HG02884 (cell line): ENCODE results near the gene KCNIP2.

Source experiments
- ATAC-seq: cut with Tn5 transposase; IDR thresholded peaks from one replicate; pipeline ENCODE4 v1.9.1; 2021; ENCODE audit warnings: mild to moderate bottlenecking, moderate library complexity; ENCODE audit not compliant: unreplicated experiment

The KCNIP2 gene

DNA sequence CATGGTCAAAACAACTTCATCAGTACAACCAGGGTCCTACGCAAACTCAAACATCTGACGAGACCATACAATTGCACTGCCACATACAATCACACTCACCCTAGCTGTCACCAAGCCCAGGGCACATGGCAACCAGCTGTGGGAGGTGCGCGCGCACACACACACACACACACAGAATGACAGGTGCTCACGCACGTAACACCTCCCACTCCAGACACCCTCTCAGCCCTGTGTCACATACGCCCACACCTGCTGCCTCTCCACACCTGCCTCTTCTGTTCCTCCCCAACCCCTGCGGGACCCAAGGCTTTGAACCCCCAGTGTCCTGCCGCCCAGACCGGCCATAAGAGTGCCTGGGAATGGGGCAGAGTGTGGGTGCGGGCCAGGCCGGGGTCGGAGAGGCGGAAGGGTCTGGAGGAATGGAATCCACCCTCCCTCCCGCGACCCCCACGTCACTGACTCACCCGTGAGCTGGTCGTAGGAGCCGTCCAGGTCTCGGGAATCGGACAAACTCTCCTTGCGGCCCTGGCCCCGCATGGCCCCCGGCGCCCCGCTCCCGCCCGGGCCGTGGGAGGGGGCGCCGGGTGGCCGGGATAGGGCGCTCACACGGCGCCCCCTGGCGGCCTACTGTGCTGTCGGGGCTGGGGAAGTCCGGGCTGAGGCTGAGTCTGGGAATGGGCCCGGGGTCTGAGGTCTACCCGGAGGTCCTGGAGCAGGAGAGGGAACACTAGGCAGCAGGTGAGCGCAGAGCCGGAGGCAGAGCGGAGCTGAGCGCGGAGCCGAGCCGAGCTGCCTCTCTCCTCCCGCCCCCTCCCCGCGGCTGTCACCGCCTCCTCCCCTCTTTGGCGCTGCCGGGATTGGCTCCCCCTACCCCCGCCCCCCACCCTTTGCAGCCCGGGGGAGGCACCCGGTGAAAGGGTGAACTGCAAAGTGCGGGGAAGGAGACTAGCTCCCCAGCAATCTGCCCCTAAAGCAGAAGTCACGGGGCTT lies at the start of gene KCNIP2:
TSS of gene KCNIP2 (minus strand) at position 769 of the 990 bp plus-strand sequence. CDS start at position 537, 232 bp downstream.
- ATAC-seq = no peak

DNA sequence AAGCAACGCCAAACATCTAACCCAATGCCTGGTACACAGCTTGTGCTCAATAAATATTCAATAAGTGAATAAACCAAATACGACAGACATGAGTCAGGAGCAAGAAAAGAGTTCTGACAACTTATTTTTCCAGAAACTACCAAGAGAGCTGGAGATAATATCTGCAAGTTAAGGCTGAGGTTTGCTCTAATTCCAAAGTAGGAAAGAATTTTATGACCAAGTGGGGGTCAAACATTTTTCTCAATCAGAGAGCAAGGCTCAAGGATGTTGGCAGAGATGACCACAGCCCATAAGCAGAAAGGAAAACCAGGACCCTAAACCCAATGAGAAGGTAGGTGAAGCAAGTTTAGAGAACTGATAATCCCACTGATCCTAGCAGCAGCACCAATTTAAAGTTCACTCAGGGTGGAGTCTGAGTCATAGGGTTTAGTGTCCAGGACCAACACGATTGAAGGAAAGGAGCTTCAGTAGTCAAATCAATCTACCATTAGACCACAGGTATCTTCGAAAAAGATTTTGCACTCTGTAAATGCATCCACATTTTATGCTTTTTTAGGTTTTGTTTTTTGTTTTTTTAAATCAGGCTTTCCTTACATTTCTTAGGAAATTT lies 49.3 kb upstream of the KCNIP2 start:
- ATAC-seq = no peak

DNA sequence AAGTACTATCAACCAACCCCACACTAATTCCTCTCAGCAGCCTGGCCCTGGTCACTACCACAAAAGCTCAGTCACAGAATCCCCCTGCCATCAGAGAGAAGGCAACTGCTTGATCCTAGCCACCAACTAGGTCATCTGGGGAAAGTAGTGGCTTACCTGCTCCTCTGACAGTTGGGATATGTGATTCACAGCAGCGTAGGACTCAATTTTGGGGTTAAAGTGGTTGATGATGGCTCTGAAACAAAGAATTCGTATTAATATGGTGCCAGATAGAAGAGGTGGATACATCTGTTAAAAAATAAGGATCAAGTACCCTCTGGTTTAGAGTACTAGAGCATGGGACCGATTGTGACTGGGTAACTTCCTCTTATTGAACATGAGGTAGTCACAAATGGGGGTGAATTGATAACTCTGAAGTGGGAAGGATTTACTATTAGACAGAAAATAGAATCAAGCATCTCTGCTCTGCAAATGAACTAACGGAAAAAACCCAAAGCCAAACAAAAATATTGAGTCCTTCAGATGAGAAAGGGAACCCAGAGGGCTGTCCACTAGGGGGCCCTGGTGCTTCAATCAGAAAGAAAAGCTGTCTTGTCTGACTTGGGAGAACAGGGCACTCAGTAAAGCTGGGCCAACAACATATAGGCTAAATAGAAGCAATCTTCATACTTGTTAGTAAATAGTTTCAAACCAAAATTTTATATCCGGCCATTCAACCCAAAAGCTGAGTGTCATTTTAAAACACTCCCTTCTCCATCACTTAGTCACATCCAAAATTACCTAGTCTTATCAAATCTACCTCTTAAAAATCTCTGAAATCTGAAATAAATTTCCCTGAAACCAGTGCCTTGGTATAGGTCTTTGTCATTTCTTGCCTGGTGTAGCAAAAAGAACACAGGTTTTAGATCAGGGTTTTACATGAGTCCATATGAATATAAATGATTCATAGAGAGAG lies 45.9 kb upstream of the KCNIP2 start:
- ATAC-seq = no peak

DNA sequence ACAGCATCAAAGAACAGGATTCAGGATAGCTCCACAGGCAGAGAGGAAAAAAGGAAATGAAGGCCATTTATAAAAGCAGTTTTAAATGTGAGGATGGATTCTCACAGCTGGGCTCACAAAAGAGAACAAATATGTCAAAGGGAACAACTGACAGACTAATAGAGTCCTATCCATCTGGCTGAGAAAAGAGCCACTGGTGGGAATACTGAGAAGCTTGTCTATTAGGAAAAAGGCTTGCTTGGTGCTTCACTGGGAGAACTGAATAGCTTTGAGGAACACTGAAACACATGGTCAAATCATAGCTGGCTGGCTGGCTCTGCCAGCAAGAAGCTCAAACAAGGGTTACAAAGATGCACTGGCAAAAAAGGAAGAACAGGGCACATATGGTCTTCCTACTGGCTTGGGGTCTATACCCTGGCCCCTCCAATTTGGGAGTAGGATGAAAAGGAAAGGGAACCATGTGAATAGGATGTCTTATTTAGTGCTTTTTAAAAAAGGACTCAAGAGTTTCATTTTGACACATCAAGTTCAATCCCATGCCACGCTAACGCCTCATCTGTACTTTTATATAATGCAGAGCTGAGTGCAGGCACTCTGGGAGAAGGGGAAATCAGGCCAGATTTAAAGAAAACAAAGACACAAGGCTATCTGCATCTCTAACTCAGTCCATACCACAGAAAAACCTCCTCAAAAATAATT lies 44.8 kb upstream of the KCNIP2 start:
- ATAC-seq = no peak

DNA sequence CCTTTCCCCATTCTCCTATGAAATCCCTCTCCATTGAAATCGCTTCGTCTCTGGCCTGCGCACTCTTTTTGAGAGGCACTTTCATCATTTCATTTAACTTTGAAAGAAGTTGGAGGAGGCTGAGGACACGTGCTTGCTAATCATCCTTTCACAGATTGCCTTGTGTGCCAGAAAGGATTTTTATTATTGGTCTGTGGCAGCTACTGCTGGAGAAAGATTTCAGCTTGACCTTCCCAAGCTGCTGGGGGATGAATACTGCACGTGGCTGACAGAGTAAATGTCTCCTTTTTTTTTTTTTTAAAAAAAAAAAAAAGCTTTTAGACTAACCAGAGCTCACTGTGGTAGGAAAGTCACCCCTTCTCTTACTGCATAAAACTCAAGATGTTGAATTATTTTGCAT lies 44.2 kb upstream of the KCNIP2 start:
- no peak for ATAC-seq

DNA sequence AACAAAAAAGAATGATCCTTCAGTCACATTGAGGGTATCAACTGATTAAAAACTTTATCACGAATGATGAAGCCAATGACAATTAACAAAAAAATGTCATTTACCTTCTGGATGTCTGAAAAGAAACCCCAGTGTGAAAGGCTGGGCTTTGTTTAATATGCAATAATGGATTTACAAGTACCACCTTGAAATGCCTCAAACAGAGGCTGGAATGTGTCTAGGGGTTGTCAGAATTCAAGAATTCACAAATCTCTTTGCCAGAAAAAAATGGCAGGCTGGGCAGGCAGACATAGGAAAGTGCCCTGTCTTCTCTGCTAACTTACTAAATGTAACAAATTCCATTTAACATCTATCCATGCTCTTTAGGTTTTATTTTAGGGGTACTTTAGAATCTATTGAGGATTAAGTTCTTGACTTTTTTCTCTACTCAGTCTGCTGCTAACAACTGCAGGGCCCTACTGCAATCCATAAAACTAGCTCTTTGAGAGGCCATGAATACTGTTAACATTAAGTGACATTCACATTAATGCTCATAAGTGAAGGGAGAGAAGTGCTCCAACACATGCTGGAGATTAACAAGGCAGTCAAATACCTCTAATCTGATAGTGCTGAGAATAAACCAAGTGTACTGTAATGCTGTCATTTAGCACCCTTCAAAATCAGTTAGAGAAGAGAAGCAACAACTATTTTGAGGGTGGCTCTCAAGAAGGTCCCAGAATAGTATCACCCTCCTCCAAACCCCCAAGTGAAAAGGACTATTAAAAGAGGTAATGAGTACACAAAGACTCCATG lies 43.1 kb upstream of the KCNIP2 start:
- ATAC-seq = no peak

DNA sequence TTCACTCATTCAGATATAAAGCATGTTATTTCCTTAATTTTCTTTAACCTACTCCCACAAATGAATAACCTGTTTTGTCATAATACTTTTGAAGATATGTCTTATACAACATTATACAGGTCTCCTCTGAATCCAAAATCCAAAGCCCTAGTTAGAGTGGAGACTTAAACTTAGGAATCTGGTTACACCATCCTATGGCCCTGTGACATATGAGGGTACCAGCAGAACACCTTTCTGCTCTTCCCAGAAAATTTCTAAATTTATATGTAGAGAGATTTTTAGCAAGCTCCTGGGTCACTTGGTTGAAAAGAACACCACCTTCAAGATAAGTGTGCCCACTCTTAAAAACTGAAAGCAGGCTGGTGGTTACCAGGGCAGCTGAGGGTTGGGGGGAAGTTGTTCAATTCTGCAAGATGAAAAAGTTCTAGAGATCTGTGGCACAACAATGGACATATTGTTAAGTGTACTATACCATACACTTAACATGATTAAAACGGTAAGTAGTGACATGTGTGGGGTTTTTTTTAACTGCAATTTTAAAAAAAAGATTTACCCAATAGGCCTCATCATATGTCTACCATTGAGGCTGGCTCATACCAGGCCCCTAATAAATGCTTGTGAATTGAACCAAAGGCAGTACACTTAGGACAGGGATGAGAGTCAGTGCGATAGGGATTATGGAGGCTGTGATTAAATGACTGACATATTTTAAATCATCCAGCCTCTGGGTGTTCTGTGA lies 37.6 kb upstream of the KCNIP2 start:
- no peak for ATAC-seq

DNA sequence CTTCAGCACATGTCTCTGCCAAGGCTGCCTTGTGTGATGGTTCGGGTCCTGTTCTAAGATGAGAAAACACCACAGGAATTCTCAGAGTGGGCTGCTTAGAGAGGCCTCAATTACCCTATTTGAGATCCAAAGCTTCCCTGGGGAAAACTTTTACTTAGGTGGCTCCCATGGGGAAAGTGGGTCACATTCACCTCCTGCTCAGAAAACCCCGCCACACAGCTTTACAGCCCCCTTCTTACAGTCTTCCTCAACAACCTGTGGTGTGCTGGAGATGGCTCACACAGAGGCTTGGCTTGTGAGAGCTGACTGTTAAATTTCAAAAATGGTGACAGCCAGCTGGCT lies 36.6 kb upstream of the KCNIP2 start:
- no peak for ATAC-seq

DNA sequence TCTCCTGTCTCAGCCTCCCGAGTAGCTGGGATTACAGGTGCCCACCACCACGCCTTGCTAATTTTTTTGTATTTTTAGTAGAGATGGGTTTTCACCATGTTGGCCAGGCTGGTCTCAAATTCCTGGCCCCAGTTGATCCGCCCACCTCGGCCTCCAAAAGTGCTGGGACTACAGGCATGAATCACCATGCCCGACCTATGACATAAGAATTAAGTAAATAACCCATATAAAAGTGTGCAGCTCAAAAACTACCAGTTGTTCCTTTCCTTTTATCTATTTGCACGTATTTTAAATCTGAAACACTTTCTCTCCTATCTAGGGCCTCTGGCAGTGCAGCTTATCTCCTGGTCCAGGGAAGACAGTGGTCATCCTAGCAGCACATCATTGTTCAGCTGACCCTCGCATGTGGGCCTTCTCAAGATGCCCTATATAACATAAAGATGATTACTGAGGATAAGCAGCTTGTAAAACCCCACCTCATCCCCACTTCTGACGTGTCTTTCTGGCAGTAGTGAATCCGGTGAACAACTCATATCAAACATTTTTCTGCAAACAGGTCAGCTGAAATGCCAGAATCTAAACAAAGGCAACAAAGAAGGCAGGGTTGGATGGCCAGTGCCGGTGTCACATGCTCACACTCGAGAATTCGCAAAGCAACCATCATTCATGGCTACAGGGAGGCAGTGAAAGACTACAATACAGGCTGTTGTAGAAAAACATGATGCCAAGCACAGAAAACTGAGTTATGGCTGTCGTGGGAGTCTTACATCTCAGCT lies 36.0 kb upstream of the KCNIP2 start:
- no peak for ATAC-seq

DNA sequence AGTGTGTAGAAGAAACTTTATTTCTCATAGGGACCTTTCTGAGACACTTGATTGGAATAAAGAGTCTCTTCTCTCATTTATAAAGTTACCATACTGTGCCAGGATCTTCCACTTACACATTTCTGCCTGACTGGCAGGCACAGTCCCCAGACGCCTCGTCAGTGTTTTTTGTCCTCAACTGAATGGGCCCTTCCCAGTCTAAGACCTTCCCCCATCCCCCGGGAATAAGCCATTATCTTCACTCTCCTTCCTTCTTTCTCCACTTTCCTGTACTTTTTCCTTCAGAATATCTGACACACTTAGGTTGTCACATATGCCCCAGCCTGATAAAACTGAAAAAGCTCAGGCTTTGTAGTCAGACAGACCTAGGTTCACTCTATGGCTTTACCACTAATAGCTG lies 35.3 kb upstream of the KCNIP2 start:
- ATAC-seq = no peak

DNA sequence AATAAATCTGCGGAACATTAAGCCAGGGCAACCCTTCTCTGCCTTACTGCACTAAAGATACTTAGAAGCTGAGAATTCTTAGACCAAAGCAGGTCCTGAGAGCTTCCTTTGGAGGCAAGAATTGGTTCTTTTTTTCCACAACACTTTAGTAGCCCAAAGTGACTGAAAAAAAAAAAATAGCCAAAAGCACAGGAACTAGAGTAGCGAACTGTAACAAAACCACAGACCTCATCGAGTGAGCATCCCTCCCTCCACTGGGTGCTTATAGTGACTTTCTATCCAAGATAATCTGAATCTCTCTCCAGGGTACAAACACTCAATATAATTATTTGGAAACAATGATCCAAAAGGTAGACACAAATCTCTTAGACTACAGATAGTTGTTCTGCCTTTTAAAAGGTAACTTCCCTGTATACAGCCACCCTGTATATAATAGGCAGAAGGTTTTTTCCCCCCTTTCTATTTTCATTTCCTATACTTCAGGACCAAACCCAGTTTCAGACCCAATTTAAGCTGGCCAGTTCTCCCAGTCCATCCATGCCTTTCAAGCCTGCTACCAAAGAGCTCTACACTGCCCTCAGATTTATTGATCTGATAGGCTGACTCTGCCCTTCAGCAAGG lies 31.6 kb upstream of the KCNIP2 start:
- ATAC-seq = no peak

DNA sequence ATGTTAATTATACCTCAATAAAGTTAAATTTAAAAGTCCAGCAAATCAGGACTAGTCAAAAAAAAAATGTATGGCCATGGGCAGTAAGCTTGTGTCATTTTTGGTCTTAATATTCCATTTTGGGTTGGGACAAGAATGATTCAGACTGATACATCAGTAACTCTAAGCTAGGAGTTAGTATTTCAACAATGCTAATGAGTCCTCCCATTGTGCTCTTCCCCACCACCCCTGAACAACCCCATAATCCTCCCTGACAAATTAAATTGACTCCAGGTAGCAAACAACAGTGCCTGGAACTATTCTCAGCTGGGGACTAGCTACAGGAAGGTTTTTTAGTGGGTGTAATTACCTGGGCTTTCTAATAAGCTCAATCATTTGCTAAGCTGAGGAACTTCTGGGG lies 30.7 kb upstream of the KCNIP2 start:
- ATAC-seq = no peak

DNA sequence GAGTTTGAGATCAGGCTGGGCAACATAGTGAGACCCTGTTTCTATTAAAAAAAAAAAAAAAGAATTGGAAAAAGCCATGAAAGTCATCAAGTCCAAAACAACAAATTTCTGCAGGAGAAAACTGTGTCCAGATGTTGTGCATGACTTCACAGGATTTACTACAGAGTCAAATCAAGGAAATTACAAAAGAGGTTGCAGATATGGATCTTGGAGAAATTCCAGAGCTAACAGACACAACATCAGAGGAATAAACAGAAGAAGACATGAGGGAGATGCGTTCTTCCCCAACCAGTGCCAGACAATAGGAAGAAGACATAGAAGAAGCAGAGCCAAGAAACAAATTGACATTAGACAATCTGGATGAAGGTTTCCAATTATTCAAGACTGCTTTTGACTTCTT lies 24.3 kb upstream of the KCNIP2 start:
- no peak for ATAC-seq

DNA sequence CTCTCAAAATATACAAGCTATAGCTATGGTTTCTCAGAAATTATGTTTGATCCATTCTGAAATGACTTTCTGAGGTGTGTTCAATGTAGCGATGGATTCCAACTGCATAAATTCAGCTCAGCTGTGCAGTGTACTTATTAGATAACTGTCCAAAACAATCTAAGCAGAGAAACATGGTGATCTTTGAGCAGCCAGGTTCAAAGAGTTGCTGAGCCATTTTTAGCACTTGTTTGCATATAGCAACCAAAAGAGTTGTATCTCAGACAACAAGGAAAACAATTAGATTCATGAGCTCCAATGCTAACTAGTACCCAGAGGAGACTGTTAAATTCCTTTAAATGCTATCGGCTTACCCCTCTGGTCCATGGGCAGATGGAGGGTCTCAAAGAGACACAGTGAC lies 15.9 kb upstream of the KCNIP2 start:
- no peak for ATAC-seq

DNA sequence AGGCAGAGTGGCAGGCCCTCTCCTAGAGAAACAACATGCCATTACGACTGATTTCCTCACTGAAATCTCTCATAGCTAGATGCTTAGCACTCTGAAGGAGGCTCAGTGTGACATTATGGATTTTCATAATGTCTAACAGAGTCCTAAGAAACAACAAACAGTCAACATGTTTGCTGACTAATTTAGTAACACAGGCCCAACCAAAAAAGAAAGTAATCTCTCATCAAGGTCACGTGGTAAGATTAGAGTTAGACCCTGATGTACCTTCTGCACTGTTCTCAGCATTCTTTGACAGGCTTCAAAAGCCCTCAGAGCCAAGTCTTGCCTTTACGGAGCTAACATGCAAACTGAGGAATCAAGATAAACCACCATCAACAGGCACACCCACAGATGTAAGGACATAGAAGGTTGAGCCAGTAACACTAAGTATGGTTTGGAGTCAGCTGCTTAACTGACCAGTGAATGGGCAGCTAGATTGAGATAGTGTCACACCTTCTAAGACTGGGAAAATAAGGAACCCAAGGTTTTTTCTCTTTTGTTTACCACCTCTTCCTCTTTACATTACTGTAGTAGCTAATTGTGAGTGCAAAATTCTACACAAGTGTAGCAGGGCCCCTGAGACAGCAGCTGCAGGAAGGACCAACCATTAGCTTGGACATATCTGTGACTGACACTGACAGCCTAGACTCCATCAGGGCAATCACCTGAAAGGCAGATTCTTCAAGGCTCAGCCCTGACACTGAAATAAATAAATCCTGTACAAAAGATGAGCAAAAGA lies 15.3 kb upstream of the KCNIP2 start:
- ATAC-seq = peak; percentile 54

DNA sequence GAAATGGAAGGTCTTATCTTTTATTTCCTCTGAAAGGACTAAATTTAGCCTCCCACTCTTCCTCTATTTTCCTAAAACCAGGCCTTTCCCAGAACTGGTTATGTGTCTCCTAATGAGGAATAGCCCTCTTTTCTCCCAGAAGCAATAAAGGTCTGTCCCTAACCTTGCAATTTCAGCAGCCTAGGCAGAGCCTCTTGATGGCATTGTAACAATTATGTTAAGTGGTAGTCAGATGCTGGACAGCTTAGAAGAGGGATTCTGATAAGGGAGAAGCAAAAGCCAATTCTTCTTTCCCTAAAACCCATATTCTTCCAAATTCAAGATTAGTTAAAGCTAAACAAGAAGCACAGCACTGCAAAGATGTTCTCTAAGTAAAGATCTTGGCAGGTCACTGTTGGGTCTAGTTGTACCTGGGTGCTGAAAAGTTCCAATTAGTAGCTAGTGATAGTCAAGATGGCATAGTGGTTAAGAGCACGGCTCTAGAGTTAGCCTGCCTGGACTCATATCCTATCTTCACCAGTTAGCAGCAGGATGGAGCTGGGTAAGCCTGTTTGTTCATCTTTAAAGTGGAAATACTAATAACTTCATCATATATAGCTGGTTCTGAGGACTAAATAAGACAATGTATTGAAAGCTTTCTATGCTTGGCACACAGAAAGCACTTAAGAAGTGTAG lies 14.3 kb upstream of the KCNIP2 start:
- no peak for ATAC-seq

DNA sequence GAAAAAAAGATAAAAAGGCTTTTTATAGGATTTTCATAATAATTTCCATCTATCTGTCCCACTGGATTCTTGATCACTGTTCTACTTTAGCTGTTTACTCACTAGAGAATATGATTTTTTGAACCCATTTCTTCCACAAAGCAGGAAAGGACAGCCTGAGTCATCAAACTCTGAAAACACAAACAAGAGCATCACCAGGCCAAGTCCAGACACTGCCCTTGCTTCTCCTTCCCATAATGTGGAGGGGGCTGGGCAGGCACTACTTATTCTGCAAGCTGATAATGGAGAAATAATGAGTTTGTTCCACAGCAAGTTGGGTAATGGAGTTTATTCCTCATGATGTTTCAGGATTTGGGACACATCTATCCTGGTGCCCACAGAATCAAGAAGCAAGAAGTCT lies 13.0 kb upstream of the KCNIP2 start:
- ATAC-seq = no peak
